ENCODE results near the gene IGFN1.
"Not testable (repeated sequence)": the region's sequence is repeated elsewhere in the genome, so short reads cannot be mapped to it uniquely, and the experiment has no call there.

IGFN1 gene

GRCh38 chr1:201219481-201220387, 29.1 kb downstream of the IGFN1 start:
- DNase-seq, result no peak

- DNase-seq, result no peak
Measured at GRCh38 chr1:201220388-201220715, 29.7 kb downstream of the IGFN1 start.

GRCh38 chr1:201221201-201221846, 30.7 kb downstream of the IGFN1 start:
- no peak for DNase-seq

DNA sequence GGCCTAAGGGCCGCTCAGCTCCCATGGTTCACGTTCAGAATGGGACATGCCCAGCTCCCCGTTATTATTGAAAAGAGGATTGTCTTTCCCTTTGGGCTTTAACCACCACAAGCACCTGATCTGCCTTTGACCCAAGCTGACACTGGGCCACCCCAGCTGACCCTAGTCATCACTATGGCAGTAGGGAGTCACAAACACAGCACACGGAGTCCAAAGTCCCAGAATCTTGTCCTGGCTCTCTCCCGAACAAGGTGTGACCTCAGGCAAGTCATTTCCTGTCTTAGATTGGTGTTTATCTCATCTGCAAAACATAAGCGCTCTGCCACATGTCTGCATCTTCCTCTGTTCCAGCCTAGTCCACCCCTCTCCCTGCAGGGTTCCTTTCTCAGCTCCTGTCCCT, 31.5 kb downstream of the IGFN1 start:
- no peak for DNase-seq

DNA sequence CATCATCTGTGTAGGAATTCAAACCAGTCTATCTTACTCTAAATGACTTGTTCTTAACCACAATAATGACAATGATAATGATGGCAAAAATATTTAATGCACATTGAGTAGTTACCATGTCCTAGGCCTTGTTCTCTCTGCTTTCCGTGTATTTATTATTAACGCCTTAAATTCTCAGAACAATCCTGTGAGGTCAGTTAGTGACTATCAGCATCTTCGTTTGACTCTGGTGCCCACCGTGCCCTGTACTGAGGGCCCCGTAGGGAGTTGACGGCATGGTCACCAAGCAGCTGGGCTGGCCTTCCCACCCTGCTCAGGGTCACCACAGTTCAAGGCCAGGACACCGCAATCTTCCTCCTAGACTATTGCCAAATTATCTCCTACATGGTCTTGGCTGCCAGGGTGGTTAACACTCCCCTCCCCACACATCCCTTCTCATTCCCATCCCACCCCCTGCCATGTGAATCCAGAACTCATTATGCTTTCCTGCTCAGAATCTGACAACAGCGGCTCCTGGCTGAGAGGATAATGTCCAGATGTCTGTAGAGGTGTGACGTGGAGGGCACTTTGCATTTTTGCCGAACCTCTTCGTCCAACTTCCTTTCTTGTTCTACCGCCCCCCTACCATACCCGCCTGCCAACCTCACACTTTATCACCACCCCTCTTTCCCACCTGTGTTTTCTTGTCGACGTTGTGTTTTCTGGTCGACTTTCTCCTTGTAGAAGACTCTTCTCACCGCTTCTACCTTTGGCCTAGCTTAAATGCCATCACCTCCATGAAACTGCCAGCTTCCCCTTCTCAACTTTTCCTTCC, 33.4 kb downstream of the IGFN1 start:
- no peak for DNase-seq

GRCh38 chr1:201224666-201225370, 34.2 kb downstream of the IGFN1 start:
- DNase-seq, result peak in 1 of 2 donors; percentile 38

DNA sequence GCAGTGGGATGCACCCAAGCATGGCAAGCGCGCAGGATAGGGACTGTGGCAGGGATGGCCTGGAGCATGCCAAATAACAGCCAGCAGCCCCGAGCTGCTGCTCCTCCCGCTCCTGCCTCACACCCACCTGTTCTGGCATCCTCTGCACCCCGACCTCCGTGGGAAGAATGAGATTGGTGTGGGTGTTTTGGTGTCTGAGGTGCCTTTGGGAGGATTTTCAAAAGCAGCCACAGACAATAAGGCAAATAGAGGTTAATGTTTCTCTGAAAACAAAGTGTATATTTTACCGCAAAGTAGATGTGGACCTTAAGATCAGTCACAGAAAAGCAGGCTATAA, 35.5 kb downstream of the IGFN1 start:
- DNase-seq, result no peak

DNA sequence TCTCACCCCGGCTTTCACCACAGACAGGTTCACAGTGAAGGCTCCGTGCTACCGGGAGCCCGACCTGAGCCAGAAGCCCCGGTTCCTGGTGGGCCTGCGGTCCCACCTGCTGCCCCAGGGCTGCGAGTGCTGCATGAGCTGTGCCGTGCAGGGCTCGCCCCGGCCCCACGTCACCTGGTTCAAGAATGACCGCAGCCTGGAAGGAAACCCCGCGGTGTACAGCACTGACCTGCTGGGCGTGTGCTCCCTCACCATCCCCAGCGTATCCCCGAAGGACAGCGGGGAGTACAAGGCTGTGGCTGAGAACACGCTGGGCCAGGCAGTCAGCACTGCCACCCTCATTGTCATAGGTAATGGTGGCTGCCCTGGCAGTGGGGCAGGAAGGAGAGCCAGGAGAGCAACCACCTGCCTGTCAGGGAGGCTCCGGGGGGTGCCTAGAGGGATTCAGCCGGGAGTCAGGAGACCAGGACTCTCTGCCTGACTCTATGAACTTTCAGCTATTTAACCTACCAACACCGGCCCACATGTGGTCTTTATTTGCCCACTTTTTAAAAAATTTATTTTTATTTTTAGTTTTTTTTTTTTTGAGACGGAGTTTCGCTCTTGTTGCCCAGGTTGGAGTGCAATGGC, 36.4 kb downstream of the IGFN1 start:
- DNase-seq, result no peak

DNA sequence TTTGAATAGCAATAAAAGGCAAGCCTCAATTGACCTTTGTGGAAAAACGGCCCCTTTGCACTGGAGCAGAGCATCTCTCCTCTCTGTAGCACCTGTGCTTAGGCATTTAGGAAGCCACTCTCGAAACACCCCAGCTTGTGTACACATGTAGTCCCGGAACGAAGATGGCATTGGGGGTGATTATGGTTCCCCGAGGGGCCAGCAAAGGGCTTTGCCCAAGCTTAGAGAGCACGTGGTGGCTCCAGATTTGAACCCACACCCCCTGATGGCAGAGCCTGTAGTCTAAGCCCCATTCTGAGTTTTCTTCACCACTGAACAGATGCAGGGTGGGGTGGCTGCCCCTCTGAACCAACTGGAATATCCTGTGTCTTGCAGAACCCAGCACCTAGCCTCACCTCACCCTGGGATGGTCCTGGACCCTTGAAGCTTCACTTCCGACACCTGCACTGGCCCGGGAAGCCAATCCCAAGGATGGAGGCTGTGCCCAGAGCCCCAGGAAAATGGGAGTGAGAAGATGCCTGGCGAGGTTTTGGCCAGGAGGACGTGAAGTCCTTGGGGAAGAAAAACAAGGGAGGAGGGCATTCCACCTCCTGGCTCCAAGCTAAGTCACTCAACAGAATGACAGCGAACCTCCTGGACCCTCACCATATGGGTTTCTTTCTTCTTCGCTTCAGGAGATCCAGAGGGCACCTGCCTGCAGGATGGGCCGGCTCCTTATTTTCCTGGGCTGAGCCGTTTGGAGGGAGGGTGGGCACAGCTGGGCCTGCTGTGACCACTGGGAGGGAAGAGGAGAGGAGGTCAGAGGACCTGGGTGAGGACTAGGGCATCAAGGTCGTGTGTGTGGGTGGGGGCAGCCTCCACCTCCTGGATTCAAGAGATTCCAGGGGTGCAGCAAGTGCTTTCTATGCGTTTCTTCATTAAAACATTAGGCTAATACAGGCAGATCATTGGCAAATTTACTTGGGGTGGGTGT, 37.7 kb downstream of the IGFN1 start:
- DNase-seq, result no peak

- DNase-seq, result no peak
Measured at GRCh38 chr1:201229095-201229494, 38.5 kb downstream of the IGFN1 start.

DNA sequence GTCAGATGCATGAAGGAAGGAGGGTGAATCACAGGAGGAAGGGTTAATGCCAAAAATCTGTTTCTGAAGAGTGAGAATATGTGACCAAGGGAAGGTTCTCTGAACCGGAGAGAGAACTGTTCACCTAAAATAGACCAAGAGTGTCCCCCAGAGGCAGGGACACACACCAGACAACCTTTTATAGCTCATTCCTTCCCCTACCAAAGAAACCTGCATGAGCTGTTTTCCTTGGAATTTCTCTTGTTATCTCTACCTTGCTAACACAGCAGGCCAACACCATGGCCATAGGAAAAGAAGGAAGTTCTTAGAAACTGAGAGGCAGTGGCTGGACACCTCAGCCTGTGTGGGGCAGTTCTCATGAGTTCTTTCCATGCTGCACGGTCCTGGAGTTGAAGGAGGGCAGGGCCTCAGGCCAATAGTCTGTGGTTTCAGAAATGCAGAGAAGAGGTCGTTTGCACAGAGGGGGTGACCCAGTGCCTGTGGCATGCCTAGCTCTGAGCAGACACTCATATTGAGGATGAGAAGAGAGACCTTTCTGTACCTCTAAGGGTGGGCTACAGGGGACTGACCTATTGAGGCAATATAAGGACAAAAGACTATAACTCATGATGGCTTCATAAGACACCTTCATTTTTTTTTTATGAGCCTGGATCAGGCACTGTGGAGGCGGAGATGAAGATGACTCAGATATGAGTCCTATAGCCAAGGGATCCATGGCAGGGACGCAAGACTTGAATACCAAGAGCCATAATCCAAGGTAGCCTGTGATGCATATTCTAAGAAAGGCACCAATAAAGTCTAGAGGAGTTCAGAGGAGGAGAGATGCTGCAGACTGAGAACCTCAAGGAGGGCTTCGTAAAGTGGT, 39.4 kb downstream of the IGFN1 start:
- no peak for DNase-seq

DNA sequence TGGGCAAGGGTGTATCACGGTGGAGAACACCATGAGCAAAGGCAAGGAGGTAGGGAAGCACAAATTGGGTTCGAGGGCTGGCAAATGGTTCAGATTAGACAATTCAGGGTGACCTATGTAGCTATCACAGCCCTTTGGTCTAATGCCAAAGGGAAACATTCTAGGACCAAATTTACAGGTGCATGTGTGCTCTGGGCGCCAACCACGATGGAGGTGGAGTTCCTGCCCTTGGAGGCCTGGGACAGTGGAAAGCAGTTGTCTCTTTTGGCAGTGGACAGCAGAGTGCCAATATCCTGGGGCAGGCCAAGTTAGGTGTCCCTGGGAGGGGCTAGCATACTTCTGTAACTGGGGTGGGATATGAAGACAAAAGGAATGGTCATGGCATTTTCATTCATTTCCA, 40.1 kb downstream of the IGFN1 start:
- DNase-seq, result no peak

- DNase-seq, result not testable (repeated sequence)
Measured at GRCh38 chr1:201239646-201240045, 49.0 kb downstream of the IGFN1 start.

DNA sequence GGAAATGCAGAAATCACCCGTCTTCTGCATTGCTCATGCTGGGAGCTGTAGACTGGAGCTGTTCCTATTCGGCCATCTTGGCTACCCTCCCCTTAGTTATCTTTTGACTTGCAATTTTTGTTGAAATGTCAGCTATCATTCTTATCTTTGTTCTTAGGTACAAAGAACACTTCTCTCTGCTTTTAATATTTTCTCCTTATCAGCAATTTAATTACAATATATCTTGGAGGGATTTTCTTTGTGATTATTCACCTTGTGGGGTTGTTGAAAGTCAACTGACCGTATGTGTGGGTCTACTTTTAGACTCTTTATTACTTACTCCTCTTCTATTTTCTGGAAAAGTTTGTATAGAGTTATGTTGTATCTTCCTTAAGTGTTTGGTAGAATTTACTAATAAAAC, 49.5 kb downstream of the IGFN1 start:
- DNase-seq, result no peak

GRCh38 chr1:201241736-201242135, 51.1 kb downstream of the IGFN1 start:
- DNase-seq, result peak; percentile 22 to 56

- DNase-seq, result no peak
Measured at GRCh38 chr1:201245082-201245481, 54.5 kb downstream of the IGFN1 start.

DNA sequence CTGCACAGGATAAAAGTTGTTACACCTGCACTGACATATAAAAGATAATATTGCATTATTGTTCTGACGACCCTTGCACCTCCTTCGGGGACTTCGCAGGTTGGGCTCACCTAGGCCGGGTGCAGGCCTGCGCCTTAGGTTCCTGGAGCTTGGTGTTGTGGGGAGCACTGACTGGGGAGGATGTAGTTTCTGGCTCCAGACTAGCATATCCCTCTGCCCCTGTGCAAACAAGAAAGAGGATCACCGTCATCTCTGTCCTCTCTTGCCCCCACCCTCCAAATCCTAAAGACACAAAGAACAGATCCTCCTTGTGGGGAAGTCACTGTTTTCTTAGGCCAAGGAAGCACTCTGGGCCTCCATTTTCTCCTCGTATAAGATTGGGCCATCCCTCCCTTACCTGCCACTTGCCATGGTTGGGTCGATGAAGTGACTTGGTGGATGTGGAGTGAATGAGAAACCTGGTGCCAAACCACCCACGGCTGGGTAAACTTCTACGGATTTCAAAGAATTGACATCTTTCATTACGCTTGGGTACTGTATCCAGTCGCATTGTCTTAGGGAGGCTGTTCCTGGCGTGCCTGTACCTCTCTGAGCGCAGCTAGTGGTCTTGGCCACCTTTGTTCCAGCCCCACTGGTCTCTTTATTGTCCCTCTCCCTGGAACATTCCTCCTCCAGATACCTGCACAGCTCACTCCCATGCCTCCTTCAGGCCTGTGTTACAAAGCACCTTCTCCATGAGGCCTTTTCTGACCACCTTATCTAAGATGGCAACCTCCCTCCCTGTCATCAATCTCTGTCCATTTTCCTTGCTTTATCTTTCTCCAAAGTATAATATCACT, 58.3 kb downstream of the IGFN1 start:
- DNase-seq, result no peak

GRCh38 chr1:201250326-201251011, 59.8 kb downstream of the IGFN1 start:
- no peak for DNase-seq

DNA sequence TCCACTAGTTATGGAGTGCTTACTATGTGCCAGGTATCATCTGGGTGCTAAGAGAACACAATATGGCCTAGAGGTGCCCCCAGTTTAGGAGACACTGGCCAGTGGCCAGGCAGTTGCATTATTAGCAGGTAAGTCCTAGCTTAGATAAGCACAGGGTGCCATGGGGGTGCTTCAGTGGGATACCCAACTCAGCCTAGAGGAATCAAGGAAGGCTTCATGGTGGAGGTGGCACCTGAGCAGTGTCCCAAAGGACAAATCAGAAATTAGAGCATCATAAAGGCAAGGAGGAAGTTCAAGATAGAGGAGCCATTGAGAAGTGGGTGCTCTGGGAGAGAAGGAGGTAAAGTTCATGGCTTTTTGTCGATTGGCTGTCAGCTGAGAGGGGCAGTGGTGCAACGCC, 60.8 kb downstream of the IGFN1 start:
- no peak for DNase-seq

All from inflammatory macrophage treated with lipopolysaccharide for 1 hour (primary cell).